Middle frontal gyrus (tissue), 1 donor: ENCODE results near the gene DLG2.
A peak's percentile ranks its signal among the peaks of the same experiment; 100 is the strongest.

Experiments used
- DNase-seq: peaks from one replicate; pipeline ENCODE4 v3.0.0-alpha.2; 2015; ENCODE audit warnings: low spot score; ENCODE audit errors: extremely low spot score

Gene DLG2

GRCh38 chr11:84295815-84296214, 1331.3 kb downstream of the DLG2 start:
- no peak for DNase-seq

- no peak for DNase-seq
Observed at GRCh38 chr11:84292955-84293354, 1334.2 kb downstream of the DLG2 start.

- peak; percentile 48 for DNase-seq
Observed at GRCh38 chr11:84292006-84292405, 1335.1 kb downstream of the DLG2 start.

GRCh38 chr11:84290647-84291046, 1336.5 kb downstream of the DLG2 start:
- DNase-seq: no peak

DNA sequence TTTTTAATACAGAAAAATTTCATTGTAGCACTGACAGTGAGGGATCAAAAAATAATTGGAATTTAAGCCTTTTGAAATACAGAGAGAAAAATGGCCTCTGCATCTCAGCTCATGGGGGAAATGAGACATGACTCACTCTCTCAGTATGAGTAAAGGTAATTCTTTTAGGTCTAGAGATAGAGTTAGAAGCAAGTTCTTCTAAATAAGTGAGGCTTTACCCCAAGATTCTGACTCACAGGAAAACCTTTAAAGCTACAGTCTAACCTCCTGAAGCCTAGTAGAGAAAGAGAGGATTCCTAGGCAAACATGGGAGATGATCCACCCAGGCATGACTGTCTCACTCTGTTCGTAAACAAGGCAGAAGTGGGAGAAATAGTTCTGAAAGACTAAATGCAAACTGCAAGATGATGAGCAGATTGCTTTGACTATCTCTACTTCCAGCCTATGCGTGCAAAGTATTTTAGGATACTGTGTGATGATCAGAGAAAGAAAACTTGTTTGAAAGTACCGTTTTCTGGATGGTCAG, 1337.7 kb downstream of the DLG2 start:
- no peak for DNase-seq

- no peak for DNase-seq
Observed at GRCh38 chr11:84273541-84273940, 1353.6 kb downstream of the DLG2 start.

DNA sequence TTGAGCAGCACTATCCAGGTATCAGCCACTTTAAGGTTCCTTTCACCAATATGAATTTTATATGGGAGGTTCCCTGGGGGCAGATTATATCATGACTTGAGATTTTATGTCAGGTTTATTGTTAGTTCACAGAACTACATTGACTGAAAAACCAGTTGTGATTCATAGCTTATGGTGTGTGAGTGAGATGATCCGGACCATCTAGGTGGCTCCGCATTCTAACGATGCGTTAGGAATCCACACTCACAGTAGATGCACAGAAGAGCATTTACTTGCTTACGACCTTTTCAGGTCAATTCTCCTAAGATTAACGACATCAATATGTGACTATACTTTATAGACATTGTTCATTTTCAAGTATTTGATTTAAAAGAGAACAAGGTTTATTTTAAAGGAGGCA, 1356.7 kb downstream of the DLG2 start:
- no peak for DNase-seq

DNA sequence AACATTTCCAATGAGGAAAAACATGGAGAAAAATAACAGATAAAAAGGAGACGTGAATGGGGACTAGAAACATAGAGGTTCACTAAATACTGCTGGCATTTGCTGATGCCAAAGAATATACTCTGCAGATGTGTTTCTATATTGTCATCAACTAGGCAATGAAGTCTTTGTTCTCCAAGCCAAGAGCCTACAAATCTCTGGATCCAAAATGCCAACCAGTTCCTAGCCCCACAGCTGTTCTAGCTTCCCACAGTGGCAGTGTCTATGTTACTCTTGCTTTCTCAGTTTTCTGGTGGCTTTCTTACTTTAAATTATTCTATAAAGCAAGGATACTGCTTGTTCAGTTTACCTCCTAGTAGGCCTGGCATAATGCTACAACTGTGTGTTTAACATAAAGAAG, 1363.1 kb downstream of the DLG2 start:
- peak; percentile 29 for DNase-seq

DNA sequence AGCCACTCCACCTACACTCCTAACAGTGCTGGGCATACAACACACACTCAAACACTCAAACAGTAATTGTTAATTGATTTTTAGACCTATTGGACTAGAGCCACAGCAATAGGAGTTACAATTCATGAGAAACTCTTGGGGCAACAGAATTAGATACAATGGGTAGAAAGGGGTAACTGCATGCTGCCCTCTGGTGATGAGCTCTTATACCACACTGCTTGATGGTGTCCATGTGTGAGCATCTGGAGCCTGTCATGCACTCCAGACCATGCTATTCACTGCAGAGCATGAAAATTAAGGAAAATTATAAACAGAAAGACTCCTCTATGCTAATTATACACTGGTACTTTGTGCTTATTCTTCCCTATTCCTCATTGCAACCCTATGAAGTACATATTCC, 1365.4 kb downstream of the DLG2 start:
- DNase-seq: no peak

- no peak for DNase-seq
Observed at GRCh38 chr11:84260862-84261261, 1366.3 kb downstream of the DLG2 start.

DNA sequence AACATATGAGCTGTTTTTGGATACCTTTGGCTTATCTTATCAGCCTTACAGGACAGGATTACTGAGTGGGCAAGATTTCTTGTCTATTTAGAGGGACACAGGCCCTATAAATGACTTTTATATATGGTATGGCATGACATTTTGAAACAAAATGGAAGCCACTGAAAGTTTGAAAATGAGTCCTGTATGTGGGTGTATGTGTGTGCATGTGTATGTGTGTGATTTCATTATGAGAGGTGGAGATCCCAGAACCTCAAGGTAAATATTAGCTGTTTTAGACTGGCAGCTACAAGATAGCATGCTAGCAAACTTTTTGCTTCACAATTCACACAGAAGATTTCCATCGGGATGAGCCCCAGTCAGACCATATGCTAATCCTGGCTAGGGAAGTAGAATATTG, 1370.5 kb downstream of the DLG2 start:
- DNase-seq: no peak

- no peak for DNase-seq
Observed at GRCh38 chr11:84255483-84255882, 1371.7 kb downstream of the DLG2 start.

- DNase-seq: no peak
Observed at GRCh38 chr11:84250834-84251613, 1376.1 kb downstream of the DLG2 start.

DNA sequence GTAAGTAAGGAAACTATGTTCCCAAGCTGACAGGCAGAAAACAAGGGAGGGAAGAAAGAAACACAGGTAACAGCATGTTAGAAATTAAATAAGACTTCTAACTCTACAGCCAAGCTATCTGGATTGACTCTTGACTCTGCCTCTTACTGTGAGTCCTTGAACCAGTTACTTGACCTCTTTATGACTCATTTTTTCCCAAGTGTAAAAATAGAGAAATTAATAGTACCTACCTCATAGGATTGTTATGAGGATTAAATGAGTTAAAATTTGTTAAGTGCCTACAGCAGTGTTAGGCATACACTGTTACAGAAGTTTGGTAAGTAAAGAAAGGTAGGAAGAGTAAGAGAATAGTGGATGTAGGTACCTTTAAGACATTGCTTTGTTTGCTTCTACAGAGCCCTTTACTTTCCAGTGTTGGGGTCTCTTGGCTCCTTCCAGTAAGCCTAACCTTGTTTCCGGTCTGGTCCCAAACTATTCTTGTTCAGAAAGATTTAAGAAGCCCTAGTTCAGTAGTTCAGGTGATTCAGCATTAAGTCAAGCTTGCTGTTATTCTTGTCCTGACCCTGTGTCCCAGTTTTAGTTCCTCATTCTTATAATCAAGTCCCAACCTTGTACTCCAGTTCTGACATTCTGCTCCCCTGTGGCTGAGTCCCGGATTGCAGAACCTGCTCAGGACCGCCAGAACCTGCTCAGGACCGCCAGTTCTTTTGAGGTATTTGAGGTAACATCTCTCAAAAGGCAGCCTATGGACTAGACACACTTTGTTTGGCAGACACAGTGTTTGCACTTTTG, 1377.6 kb downstream of the DLG2 start:
- DNase-seq: no peak

- no peak for DNase-seq
Observed at GRCh38 chr11:84247926-84248325, 1379.2 kb downstream of the DLG2 start.

DNA sequence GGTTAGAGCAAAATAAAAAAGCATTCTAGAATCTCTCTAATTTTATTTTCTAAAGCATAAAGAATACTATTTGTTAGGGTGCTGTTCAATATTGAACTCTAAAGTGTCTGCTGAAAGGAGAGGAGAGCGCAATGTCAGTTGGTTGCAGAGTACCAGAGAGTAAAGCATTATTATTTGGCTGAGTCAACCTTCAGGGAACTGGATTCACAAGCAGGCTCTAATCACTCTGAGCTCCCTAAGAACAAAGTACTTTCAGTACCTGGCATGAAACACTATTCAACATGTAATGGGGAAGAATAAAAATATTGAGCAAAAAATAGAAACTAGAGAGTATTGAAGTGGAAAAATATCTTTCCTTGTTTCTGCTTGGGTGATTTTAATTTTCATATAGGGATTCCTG, 1380.0 kb downstream of the DLG2 start:
- no peak for DNase-seq

DNA sequence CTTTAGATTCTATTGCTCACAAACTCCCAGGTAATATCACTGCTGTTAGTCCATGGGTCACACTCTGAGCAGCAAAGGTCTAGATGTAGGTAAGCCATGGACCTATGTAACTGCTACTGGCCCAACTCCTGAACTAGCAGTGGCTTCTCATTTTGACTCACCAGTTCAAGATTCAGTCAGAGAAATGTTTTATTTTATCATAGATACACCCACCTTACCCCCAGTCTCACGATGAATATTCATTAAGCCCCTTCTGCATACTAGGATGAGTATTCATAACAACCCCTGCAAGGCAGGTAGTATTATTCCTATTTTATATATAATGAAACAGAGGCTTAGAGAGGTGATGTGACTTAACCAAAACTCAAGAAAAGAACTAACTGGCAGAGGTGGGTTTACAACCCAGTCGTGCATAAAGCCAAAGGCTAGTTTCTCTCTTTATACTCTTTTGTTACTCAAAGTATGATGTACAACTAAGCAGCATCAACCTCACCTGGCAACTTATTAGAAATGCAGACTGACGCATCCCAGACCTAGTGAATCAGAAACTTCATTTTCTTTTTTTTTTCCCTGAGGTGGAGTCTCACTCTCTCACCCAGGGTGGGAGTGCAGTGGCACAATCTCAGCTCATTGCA, 1383.4 kb downstream of the DLG2 start:
- no peak for DNase-seq

DNA sequence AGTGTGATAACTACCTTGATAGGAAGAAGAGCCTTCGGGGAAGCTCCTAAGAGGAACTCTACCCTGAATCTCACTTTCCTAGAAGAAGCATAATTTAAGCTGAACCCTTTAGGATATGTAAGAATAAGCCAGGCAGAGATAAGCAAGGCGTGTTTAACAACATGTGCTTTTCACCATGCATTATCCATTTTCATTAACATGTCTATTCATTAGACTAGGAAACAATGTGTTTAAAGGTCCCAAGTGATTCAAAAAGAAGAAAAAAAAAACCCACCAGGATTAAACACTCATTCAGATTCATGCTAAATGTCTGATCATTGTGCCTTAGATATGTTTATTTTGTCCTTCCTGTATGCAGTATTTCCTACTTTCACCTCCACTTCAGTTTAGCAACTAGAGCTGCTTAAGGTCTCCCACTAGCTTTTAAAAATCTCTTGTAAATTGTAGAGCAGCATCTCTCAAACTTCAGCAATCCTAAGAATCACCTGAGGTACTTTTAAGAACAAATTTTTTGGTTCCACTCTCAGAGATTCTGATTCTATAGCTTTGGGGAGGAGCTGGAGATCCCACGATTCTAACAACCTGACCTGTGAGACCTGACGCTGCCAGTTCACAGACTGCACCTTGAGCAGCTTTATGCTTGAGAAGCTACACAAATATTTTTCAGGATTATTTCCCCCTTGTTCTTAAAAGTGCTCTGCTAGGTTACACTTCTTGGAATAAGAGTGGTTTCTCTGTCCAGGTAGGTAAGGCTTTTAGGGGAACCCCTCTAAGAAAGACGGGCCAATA, 1385.6 kb downstream of the DLG2 start:
- no peak for DNase-seq

DNA sequence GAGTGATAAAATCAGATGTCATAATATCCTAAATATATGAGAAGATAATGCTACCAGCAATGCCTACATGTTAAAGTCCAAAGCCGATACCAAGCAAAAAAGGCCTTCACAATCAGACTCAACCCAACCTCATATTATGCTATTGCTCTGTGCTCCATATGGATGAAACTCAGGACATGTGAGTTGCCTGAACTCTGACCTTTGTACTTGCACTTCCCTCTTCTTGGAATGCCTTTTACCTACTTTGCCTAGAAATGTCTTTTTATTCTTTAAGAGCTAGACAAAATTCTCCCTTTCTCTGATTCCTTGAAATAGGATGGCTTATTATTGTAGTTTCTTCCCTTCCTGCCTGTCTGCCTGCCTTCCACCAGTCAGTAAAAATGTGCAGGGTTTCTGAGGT, 1386.3 kb downstream of the DLG2 start:
- no peak for DNase-seq

DNA sequence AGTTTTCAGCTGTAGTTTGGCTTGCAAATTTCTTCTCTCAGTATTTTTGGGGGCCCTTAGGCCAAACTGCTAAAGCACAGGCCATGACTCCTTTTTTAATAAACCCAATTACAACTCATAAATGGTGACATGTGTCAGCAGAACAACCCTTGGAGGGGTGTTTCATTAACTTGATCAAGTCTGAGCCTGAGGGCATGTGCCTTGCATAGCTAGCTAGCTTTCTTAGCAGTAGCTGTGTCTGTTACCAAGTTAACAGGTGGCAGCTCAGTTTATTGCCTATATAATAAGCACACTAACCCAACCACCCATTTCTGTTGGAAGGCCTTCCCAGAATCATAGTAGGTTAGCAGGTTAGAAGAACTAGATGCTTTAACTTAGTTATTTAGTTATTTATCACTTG, 1390.7 kb downstream of the DLG2 start:
- no peak for DNase-seq

DNA sequence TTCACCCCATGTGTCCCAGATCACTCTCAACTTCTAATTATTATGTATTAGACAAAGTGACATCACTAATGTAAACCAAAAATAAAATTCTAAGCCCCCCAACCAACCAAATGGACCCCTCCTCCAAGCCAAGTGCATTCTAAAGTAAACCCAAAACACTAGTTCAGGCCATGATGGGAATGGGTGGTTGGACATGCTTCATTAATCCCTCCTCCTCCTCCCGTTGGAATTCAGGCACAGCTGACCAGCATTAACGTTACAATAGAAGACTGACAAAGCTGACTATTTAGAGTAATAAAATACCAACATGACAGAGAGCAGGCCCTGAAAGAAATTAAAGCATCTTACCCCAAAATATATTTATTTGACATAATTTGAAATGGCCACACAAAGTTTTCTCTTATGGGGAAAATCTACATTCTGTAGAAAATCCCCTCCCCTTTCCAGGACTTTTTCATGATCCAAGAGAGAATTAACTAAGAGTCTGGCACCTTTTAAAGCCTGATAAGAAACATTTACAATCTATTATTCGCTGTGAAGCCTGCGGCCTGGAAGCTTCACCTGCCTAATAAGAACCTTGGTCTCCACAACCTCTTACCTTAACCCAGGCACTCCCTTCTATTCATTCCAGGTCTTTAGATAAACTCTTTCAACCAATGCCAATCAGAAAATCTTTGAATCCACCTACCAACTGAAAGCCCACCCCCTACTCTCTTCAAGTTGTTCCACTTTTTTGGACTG, 1392.5 kb downstream of the DLG2 start:
- DNase-seq: no peak
